Measurements from ENCODE around the gene PRSS53.
A peak's percentile ranks its signal among the peaks of the same experiment; 100 is the strongest.

The PRSS53 gene

GRCh38 chr16:31077592-31078396 lies 10.9 kb downstream of the PRSS53 start:
- H3K27ac ChIP-seq (ENCODE audit: insufficient read depth, low read depth, low read length, poor library complexity, severe bottlenecking): no peak overlapping the region
- H3K9me3 ChIP-seq (ENCODE audit: control insufficient read depth, low read length): no peaks in the 10 kb centered on the region
- no peaks in the 10 kb centered on the region for H3K27me3 ChIP-seq (ENCODE audit: control insufficient read depth, insufficient read depth, low read length, poor library complexity, severe bottlenecking)
- whole genome bisulfite sequencing, 2 experiments: 95 to 97% methylated on average over 30 of the region's 30 CpGs
- H3K4me3 ChIP-seq (ENCODE audit: insufficient read depth, low read depth, low read length): no peak overlapping the region
- H3K36me3 ChIP-seq (ENCODE audit: control insufficient read depth, insufficient read depth, low read length): peaks cover 57% of the 10 kb centered on the region
- peaks cover 5% of the 10 kb centered on the region for H3K4me1 ChIP-seq (ENCODE audit: control insufficient read depth, insufficient read depth, low read length)

DNA sequence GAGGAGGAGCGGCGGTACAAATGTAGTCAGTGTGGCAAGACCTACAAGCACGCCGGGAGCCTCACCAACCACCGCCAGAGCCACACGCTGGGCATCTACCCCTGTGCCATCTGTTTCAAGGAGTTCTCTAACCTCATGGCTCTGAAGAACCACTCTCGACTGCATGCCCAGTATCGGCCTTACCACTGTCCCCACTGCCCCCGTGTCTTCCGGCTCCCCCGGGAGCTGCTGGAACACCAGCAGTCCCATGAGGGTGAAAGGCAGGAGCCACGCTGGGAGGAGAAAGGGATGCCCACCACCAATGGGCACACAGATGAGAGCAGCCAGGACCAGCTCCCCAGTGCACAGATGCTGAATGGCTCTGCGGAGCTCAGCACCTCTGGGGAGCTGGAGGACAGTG lies 11.7 kb downstream of the PRSS53 start:
- Histone ChIP-seq H3K9me3 (ENCODE audit: control insufficient read depth, low read length) (no peaks in the 10 kb centered on the region), H3K4me3 (ENCODE audit: insufficient read depth, low read depth, low read length) (no peak overlapping the region), H3K27me3 (ENCODE audit: control insufficient read depth, insufficient read depth, low read length, poor library complexity, severe bottlenecking) (no peaks in the 10 kb centered on the region), H3K36me3 (ENCODE audit: control insufficient read depth, insufficient read depth, low read length) (peaks cover 57% of the 10 kb centered on the region), H3K27ac (ENCODE audit: insufficient read depth, low read depth, low read length, poor library complexity, severe bottlenecking) (no peak overlapping the region), H3K4me1 (ENCODE audit: control insufficient read depth, insufficient read depth, low read length) (peaks cover 8% of the 10 kb centered on the region)
- WGBS, 2 experiments: 96 to 97% methylated on average over 13 of the region's 13 CpGs

GRCh38 chr16:31076319-31076718 lies 12.4 kb downstream of the PRSS53 start:
- H3K27ac ChIP-seq (ENCODE audit: insufficient read depth, low read depth, low read length, poor library complexity, severe bottlenecking): no peak overlapping the region
- H3K36me3 ChIP-seq (ENCODE audit: control insufficient read depth, insufficient read depth, low read length): peaks cover 54% of the 10 kb centered on the region
- H3K9me3 ChIP-seq (ENCODE audit: control insufficient read depth, low read length): no peaks in the 10 kb centered on the region
- WGBS, 2 experiments: 90 to 91% methylated on average over 16 of the region's 16 CpGs
- H3K4me1 ChIP-seq (ENCODE audit: control insufficient read depth, insufficient read depth, low read length): peaks cover 14% of the 10 kb centered on the region
- H3K4me3 ChIP-seq (ENCODE audit: insufficient read depth, low read depth, low read length): no peak overlapping the region
- no peaks in the 10 kb centered on the region for H3K27me3 ChIP-seq (ENCODE audit: control insufficient read depth, insufficient read depth, low read length, poor library complexity, severe bottlenecking)

DNA sequence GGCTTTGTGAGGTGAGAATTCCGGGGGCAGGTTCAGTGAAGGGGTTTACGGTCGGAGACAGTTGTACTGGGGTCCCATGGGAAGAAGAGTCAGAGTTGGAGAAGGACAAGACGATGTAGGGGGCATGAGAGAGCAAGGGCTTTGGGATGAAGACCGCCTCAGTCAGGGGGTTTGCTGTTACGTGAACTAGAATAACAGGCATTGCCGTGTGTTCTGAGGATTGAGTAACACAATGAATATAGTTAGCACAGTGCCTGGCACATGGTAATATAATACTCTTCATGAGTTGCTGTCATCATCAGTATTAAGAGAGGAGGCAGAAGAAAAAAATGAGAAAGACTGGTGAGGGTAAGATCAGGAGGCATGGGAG lies 13.9 kb downstream of the PRSS53 start:
- no peaks in the 10 kb centered on the region for H3K27me3 ChIP-seq (ENCODE audit: control insufficient read depth, insufficient read depth, low read length, poor library complexity, severe bottlenecking)
- H3K27ac ChIP-seq (ENCODE audit: insufficient read depth, low read depth, low read length, poor library complexity, severe bottlenecking): peak overlapping the region; percentile 94
- peaks cover 38% of the 10 kb centered on the region for H3K36me3 ChIP-seq (ENCODE audit: control insufficient read depth, insufficient read depth, low read length)
- WGBS, 2 experiments: 2 to 3% methylated on average over 7 of the region's 7 CpGs
- H3K4me3 ChIP-seq (ENCODE audit: insufficient read depth, low read depth, low read length): peak overlapping the region; percentile 99
- H3K4me1 ChIP-seq (ENCODE audit: control insufficient read depth, insufficient read depth, low read length): peaks cover 14% of the 10 kb centered on the region
- H3K9me3 ChIP-seq (ENCODE audit: control insufficient read depth, low read length): no peaks in the 10 kb centered on the region

DNA sequence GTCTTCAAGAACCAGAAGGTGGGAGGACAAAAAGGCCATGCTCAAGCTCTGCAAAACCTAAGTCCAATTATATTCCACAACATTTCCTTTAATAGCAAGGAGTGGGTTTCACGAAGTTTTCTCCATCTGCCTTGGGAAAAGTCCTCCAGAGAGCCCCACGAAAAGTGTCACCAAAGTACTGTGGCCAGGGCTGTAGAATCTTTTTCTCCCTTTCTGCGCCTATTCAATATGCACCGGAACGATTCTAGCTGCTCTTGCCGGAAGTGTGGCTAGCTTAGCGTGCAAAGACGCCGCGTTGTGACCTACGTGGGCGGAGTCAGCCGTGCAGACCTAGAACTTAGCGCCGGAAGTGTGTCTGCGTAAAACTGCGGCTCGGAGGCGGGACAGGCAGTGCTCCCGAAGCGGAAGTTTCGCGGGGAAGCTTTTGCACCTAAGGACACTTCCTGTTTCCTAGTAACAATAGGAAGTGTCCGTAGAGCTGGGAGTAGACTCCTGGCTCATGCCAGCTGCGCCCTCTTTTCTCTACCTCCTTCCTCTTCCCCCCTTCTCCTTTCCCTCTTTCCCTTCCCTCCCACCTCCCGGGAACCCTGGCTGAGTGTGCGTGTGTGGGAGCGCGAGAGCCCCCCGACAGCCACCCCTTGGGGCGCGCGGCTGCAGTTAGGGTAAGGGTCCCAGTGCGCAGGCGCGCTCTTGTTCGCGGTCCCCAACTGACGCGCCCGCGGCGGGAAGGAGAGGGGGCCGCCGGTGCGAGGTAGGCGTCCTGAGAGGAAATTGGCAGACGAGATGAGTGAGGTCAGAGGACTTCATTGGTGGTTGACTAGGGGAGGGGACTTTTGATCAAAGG lies 14.6 kb downstream of the PRSS53 start, which contains the start of the genes ZNF646 and ZNF668:
ZNF646 (plus strand) TSS at position 453 of the 844 bp plus-strand sequence. CDS start 1,903 bp downstream, outside the sequence.
ZNF668 (minus strand) TSS at position 271 of the 844 bp plus-strand sequence. CDS start 9,781 bp downstream, outside the sequence.
- peaks cover 14% of the 10 kb centered on the region for H3K4me1 ChIP-seq (ENCODE audit: control insufficient read depth, insufficient read depth, low read length)
- no peaks in the 10 kb centered on the region for H3K27me3 ChIP-seq (ENCODE audit: control insufficient read depth, insufficient read depth, low read length, poor library complexity, severe bottlenecking)
- H3K27ac ChIP-seq (ENCODE audit: insufficient read depth, low read depth, low read length, poor library complexity, severe bottlenecking): peak within 1 kb of the TSS; percentile 94
- no peaks in the 10 kb centered on the region for H3K9me3 ChIP-seq (ENCODE audit: control insufficient read depth, low read length)
- peaks cover 33% of the 10 kb centered on the region for H3K36me3 ChIP-seq (ENCODE audit: control insufficient read depth, insufficient read depth, low read length)
- 0% methylated on average over 48 of the region's 48 CpGs for WGBS, 2 experiments
- peak within 1 kb of the TSS; percentile 99 for H3K4me3 ChIP-seq (ENCODE audit: insufficient read depth, low read depth, low read length)

- H3K4me1 ChIP-seq (ENCODE audit: control insufficient read depth, insufficient read depth, low read length): peaks cover 14% of the 10 kb centered on the region
- H3K9me3 ChIP-seq (ENCODE audit: control insufficient read depth, low read length): no peaks in the 10 kb centered on the region
- peak overlapping the region; percentile 99 for H3K4me3 ChIP-seq (ENCODE audit: insufficient read depth, low read depth, low read length)
- peak overlapping the region; percentile 94 for H3K27ac ChIP-seq (ENCODE audit: insufficient read depth, low read depth, low read length, poor library complexity, severe bottlenecking)
- 0% methylated on average over 83 of the region's 83 CpGs for WGBS, 2 experiments
- H3K27me3 ChIP-seq (ENCODE audit: control insufficient read depth, insufficient read depth, low read length, poor library complexity, severe bottlenecking): no peaks in the 10 kb centered on the region
- H3K36me3 ChIP-seq (ENCODE audit: control insufficient read depth, insufficient read depth, low read length): peaks cover 25% of the 10 kb centered on the region
These were observed 15.4 kb downstream of the PRSS53 start for GRCh38 chr16:31073142-31073969.

GRCh38 chr16:31072540-31073141 lies 16.1 kb downstream of the PRSS53 start:
- WGBS, 2 experiments: 1% methylated on average over 27 of the region's 27 CpGs
- Histone ChIP-seq H3K27me3 (ENCODE audit: control insufficient read depth, insufficient read depth, low read length, poor library complexity, severe bottlenecking) (no peaks in the 10 kb centered on the region), H3K9me3 (ENCODE audit: control insufficient read depth, low read length) (no peaks in the 10 kb centered on the region), H3K4me1 (ENCODE audit: control insufficient read depth, insufficient read depth, low read length) (peaks cover 14% of the 10 kb centered on the region), H3K27ac (ENCODE audit: insufficient read depth, low read depth, low read length, poor library complexity, severe bottlenecking) (peak overlapping the region; percentile 94), H3K4me3 (ENCODE audit: insufficient read depth, low read depth, low read length) (peak overlapping the region; percentile 99), H3K36me3 (ENCODE audit: control insufficient read depth, insufficient read depth, low read length) (peaks cover 18% of the 10 kb centered on the region)

DNA sequence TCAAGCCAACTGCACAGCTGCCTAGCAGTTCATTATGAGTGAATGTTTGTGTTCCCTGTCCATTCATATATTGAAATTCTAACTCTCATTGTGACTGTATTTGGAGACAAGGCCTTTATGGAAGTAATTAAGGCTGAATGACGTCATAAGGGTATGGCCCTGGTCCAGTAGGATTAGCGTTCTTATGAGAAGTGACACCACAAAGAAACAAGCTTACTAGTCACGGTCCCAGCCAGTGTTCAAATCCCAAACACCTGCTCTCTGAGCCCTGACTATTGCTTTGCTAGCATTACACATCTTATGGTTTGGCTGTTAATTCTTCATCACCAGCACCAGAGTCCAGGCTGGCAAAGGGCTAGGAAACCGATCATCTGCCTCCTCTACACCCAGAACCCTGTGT lies 16.9 kb downstream of the PRSS53 start:
- no peak overlapping the region for H3K27ac ChIP-seq (ENCODE audit: insufficient read depth, low read depth, low read length, poor library complexity, severe bottlenecking)
- H3K4me3 ChIP-seq (ENCODE audit: insufficient read depth, low read depth, low read length): peak overlapping the region; percentile 99
- WGBS, 2 experiments: 74 to 80% methylated on average over 4 of the region's 4 CpGs
- peaks cover 10% of the 10 kb centered on the region for H3K36me3 ChIP-seq (ENCODE audit: control insufficient read depth, insufficient read depth, low read length)
- H3K27me3 ChIP-seq (ENCODE audit: control insufficient read depth, insufficient read depth, low read length, poor library complexity, severe bottlenecking): no peaks in the 10 kb centered on the region
- no peaks in the 10 kb centered on the region for H3K9me3 ChIP-seq (ENCODE audit: control insufficient read depth, low read length)
- H3K4me1 ChIP-seq (ENCODE audit: control insufficient read depth, insufficient read depth, low read length): peaks cover 14% of the 10 kb centered on the region

DNA sequence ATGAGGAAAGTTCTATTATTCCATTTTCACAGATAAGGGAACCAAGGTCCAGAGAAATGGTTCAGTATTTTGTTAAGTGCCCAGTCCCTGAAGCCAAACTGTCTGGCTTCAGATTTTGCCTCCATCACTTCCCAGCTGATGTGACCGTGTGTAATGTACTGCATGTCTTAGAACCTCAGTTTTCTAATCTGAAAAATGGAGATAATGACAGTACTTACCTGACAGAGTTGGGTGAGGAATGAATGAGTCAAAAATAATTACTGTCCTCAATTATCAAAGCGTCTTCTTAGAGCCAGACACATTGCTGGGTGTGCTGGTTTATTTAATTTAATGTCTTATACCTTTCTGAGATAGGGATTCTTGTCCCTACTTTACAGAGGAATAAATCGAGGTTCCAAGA lies 21.4 kb downstream of the PRSS53 start:
- no peaks in the 10 kb centered on the region for H3K9me3 ChIP-seq (ENCODE audit: control insufficient read depth, low read length)
- 90 to 95% methylated on average over 3 of the region's 3 CpGs for WGBS, 2 experiments

More for the DNA sequence above, 21.4 kb downstream of the PRSS53 start:
- H3K27ac ChIP-seq (ENCODE audit: insufficient read depth, low read depth, low read length, poor library complexity, severe bottlenecking): no peak overlapping the region
- no peak overlapping the region for H3K4me3 ChIP-seq (ENCODE audit: insufficient read depth, low read depth, low read length)
- peaks cover 9% of the 10 kb centered on the region for H3K4me1 ChIP-seq (ENCODE audit: control insufficient read depth, insufficient read depth, low read length)
- peaks cover 7% of the 10 kb centered on the region for H3K36me3 ChIP-seq (ENCODE audit: control insufficient read depth, insufficient read depth, low read length)
- H3K27me3 ChIP-seq (ENCODE audit: control insufficient read depth, insufficient read depth, low read length, poor library complexity, severe bottlenecking): no peaks in the 10 kb centered on the region
